ENCODE data around the gene TRIM2.

DNA sequence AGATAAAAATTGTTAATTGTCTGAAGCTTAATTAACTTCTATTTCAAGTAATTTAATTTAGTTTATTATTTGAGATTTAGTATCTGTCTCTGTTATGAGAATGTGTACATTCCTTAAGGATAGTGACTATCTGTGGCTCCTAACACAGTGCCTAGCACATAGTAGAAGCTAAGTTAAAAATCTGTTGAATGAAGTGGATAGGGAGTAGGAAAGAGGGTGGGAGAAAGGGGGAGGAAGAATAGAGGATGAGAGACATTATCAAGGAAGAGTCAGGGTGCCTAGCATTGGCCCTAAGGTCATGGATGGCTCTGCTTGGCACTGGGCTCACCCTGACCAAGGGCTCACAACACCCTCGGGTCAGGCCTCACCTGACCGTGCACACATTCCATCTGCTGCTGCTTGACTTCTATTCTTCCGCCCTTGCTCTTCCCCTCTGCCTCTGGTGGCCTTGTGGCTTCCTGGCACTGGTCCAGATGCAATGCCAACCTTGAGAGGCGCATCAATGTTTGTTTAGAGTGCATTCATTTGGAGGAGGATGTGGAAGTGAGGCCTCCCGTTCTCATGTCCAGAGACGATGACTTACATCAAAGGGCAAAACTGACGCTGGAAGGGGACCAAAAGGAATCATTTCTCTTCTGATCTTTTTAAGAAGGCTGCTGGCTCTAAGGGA lies 42.3 kb downstream of the TRIM2 start:
- TF ChIP-seq, protein P1, sequence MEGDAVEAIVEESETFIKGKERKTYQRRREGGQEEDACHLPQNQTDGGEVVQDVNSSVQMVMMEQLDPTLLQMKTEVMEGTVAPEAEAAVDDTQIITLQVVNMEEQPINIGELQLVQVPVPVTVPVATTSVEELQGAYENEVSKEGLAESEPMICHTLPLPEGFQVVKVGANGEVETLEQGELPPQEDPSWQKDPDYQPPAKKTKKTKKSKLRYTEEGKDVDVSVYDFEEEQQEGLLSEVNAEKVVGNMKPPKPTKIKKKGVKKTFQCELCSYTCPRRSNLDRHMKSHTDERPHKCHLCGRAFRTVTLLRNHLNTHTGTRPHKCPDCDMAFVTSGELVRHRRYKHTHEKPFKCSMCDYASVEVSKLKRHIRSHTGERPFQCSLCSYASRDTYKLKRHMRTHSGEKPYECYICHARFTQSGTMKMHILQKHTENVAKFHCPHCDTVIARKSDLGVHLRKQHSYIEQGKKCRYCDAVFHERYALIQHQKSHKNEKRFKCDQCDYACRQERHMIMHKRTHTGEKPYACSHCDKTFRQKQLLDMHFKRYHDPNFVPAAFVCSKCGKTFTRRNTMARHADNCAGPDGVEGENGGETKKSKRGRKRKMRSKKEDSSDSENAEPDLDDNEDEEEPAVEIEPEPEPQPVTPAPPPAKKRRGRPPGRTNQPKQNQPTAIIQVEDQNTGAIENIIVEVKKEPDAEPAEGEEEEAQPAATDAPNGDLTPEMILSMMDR (IDR thresholded peaks at IDR 0.05; ENCODE audit: poor library complexity): no peak
- no peak for TF ChIP-seq EZH2 (IDR thresholded peaks at IDR 0.05; ENCODE audit: borderline replicate concordance)
- TF ChIP-seq EZH2phosphoT487 (IDR thresholded peaks at IDR 0.05; ENCODE audit: low read depth, severe bottlenecking, unreplicated experiment): no peak
